ENCODE data around the gene ATF7IP2. TPM values are rescaled to one million over a fixed set of nuclear protein-coding genes. Genes with fewer than 3 reads are reported as not detected.
A peak's percentile ranks its signal among the peaks of the same experiment; 100 is the strongest.
"Not testable (repeated sequence)": the region's sequence is repeated elsewhere in the genome, so short reads cannot be mapped to it uniquely, and the experiment has no call there.

The ATF7IP2 gene
- total RNA-seq, 2 donors from 2014 or later: 25.7 to 29.3 TPM

- H3K4me1 Mint-ChIP-seq (ENCODE audit: low read depth): peaks cover 57% of the 10 kb centered on the region
Measured at GRCh38 chr16:10390330-10390729, 4.5 kb downstream of the ATF7IP2 start.

GRCh38 chr16:10390867-10391266 is 5.0 kb downstream of the ATF7IP2 start:
- Mint-ChIP-seq H3K36me3 (ENCODE audit: insufficient read depth in 2 of 2) (peaks cover 13 to 20% of the 10 kb centered on the region in 2 donors), H3K27me3 (ENCODE audit: low read depth) (no peaks in the 10 kb centered on the region), H3K9me3 (no peaks in the 10 kb centered on the region), H3K4me3 (no peak overlapping the region), H3K27ac (peak overlapping the region; percentile 55), H3K4me1 (ENCODE audit: low read depth) (peaks cover 62% of the 10 kb centered on the region)
- DNase-seq (no peak), ATAC-seq (replicated peaks in 1 of 2) (no peak)

More at GRCh38 chr16:10390330-10390729, 4.5 kb downstream of the ATF7IP2 start:
- no peaks in the 10 kb centered on the region for H3K27me3 Mint-ChIP-seq (ENCODE audit: low read depth)
- ATAC-seq (replicated peaks in 1 of 2) (no peak), DNase-seq (no peak)
- H3K4me3 Mint-ChIP-seq: no peak overlapping the region
- peak overlapping the region; percentile 55 for H3K27ac Mint-ChIP-seq
- peaks cover 15 to 21% of the 10 kb centered on the region in 2 donors for H3K36me3 Mint-ChIP-seq (ENCODE audit: insufficient read depth in 2 of 2)
- H3K9me3 Mint-ChIP-seq: no peaks in the 10 kb centered on the region

GRCh38 chr16:10391339-10391738 is 5.5 kb downstream of the ATF7IP2 start:
- Mint-ChIP-seq H3K4me3 (no peak overlapping the region), H3K9me3 (no peaks in the 10 kb centered on the region), H3K4me1 (ENCODE audit: low read depth) (peaks cover 62% of the 10 kb centered on the region), H3K36me3 (ENCODE audit: insufficient read depth in 2 of 2) (peaks cover 10 to 20% of the 10 kb centered on the region in 2 donors), H3K27me3 (ENCODE audit: low read depth) (no peaks in the 10 kb centered on the region), H3K27ac (no peak overlapping the region)
- ATAC-seq (replicated peaks in 1 of 2) (no peak), DNase-seq (no peak)

GRCh38 chr16:10402975-10403374 is 17.1 kb downstream of the ATF7IP2 start:
- Mint-ChIP-seq H3K4me1 (ENCODE audit: low read depth) (peaks cover 12% of the 10 kb centered on the region), H3K36me3 (ENCODE audit: insufficient read depth in 2 of 2) (peaks cover 33 to 52% of the 10 kb centered on the region in 2 donors), H3K4me3 (no peak overlapping the region), H3K9me3 (peaks cover 14 to 20% of the 10 kb centered on the region in 2 donors), H3K27ac (no peak overlapping the region), H3K27me3 (ENCODE audit: low read depth) (no peaks in the 10 kb centered on the region)
- no peak for DNase-seq
- ATAC-seq (replicated peaks in 1 of 2): no peak

GRCh38 chr16:10405386-10405939 is 19.6 kb downstream of the ATF7IP2 start:
- ATAC-seq (replicated peaks in 1 of 2): no peak
- no peak overlapping the region for H3K4me3 Mint-ChIP-seq
- peaks cover 23 to 32% of the 10 kb centered on the region in 2 donors for H3K9me3 Mint-ChIP-seq
- no peak overlapping the region for H3K27ac Mint-ChIP-seq
- no peaks in the 10 kb centered on the region for H3K27me3 Mint-ChIP-seq (ENCODE audit: low read depth)
- H3K36me3 Mint-ChIP-seq (ENCODE audit: insufficient read depth in 2 of 2): peaks cover 47 to 68% of the 10 kb centered on the region in 2 donors
- DNase-seq: no peak
- H3K4me1 Mint-ChIP-seq (ENCODE audit: low read depth): peaks cover 5% of the 10 kb centered on the region

- no peak overlapping the region for H3K4me3 Mint-ChIP-seq
- peaks cover 51 to 69% of the 10 kb centered on the region in 2 donors for H3K36me3 Mint-ChIP-seq (ENCODE audit: insufficient read depth in 2 of 2)
- no peaks in the 10 kb centered on the region for H3K27me3 Mint-ChIP-seq (ENCODE audit: low read depth)
- no peak for DNase-seq
- peaks cover 22 to 38% of the 10 kb centered on the region in 2 donors for H3K9me3 Mint-ChIP-seq
- no peak overlapping the region for H3K27ac Mint-ChIP-seq
- no peak for ATAC-seq (replicated peaks in 1 of 2)
- H3K4me1 Mint-ChIP-seq (ENCODE audit: low read depth): peaks cover 4% of the 10 kb centered on the region
Measured at GRCh38 chr16:10408824-10409381, 23.0 kb downstream of the ATF7IP2 start.

GRCh38 chr16:10409713-10410112 is 23.9 kb downstream of the ATF7IP2 start:
- H3K9me3 Mint-ChIP-seq: peaks cover 27 to 43% of the 10 kb centered on the region in 2 donors
- H3K4me3 Mint-ChIP-seq; H3K27me3 Mint-ChIP-seq (ENCODE audit: low read depth); ATAC-seq (replicated peaks in 1 of 2); DNase-seq; H3K4me1 Mint-ChIP-seq (ENCODE audit: low read depth); H3K27ac Mint-ChIP-seq: not testable (repeated sequence)
- peaks cover 55 to 72% of the 10 kb centered on the region in 2 donors for H3K36me3 Mint-ChIP-seq (ENCODE audit: insufficient read depth in 2 of 2)

- no peak overlapping the region for H3K4me3 Mint-ChIP-seq
- peaks cover 30 to 45% of the 10 kb centered on the region in 2 donors for H3K9me3 Mint-ChIP-seq
- peaks cover 59 to 78% of the 10 kb centered on the region in 2 donors for H3K36me3 Mint-ChIP-seq (ENCODE audit: insufficient read depth in 2 of 2)
- no peak for DNase-seq
- H3K27ac Mint-ChIP-seq: no peak overlapping the region
- peaks cover 4% of the 10 kb centered on the region for H3K4me1 Mint-ChIP-seq (ENCODE audit: low read depth)
- ATAC-seq (replicated peaks in 1 of 2): no peak
- no peaks in the 10 kb centered on the region for H3K27me3 Mint-ChIP-seq (ENCODE audit: low read depth)
Measured at GRCh38 chr16:10410469-10410868, 24.6 kb downstream of the ATF7IP2 start.

- peaks cover 4% of the 10 kb centered on the region for H3K4me1 Mint-ChIP-seq (ENCODE audit: low read depth)
- no peaks in the 10 kb centered on the region for H3K27me3 Mint-ChIP-seq (ENCODE audit: low read depth)
- H3K27ac Mint-ChIP-seq: no peak overlapping the region
- ATAC-seq (replicated peaks in 1 of 2) (no peak), DNase-seq (no peak)
- H3K36me3 Mint-ChIP-seq (ENCODE audit: insufficient read depth in 2 of 2): peaks cover 64 to 84% of the 10 kb centered on the region in 2 donors
- peaks cover 36 to 46% of the 10 kb centered on the region in 2 donors for H3K9me3 Mint-ChIP-seq
- H3K4me3 Mint-ChIP-seq: no peak overlapping the region
Measured at GRCh38 chr16:10412935-10413601, 27.2 kb downstream of the ATF7IP2 start.

GRCh38 chr16:10418204-10418603 is 32.3 kb downstream of the ATF7IP2 start:
- H3K4me3 Mint-ChIP-seq; ATAC-seq (replicated peaks in 1 of 2); H3K27ac Mint-ChIP-seq; DNase-seq; H3K27me3 Mint-ChIP-seq (ENCODE audit: low read depth); H3K4me1 Mint-ChIP-seq (ENCODE audit: low read depth): not testable (repeated sequence)
- peaks cover 29% of the 10 kb centered on the region in 2 donors for H3K9me3 Mint-ChIP-seq
- H3K36me3 Mint-ChIP-seq (ENCODE audit: insufficient read depth in 2 of 2): peaks cover 48 to 54% of the 10 kb centered on the region in 2 donors

GRCh38 chr16:10419701-10420100 is 33.8 kb downstream of the ATF7IP2 start:
- Mint-ChIP-seq H3K36me3 (ENCODE audit: insufficient read depth in 2 of 2) (peaks cover 41 to 42% of the 10 kb centered on the region in 2 donors), H3K4me3 (no peak overlapping the region), H3K9me3 (peaks cover 20 to 21% of the 10 kb centered on the region in 2 donors), H3K27ac (no peak overlapping the region), H3K27me3 (ENCODE audit: low read depth) (no peaks in the 10 kb centered on the region), H3K4me1 (ENCODE audit: low read depth) (no peaks in the 10 kb centered on the region)
- no peak for DNase-seq
- ATAC-seq (replicated peaks in 1 of 2): no peak

- H3K9me3 Mint-ChIP-seq: peaks cover 11% of the 10 kb centered on the region in 2 donors
- peaks cover 24 to 28% of the 10 kb centered on the region in 2 donors for H3K36me3 Mint-ChIP-seq (ENCODE audit: insufficient read depth in 2 of 2)
- no peaks in the 10 kb centered on the region for H3K4me1 Mint-ChIP-seq (ENCODE audit: low read depth)
- no peak overlapping the region for H3K27ac Mint-ChIP-seq
- H3K4me3 Mint-ChIP-seq: no peak overlapping the region
- ATAC-seq (replicated peaks in 1 of 2): no peak
- H3K27me3 Mint-ChIP-seq (ENCODE audit: low read depth): no peaks in the 10 kb centered on the region
- DNase-seq: no peak
Measured at GRCh38 chr16:10421596-10421995, 35.7 kb downstream of the ATF7IP2 start.

- no peaks in the 10 kb centered on the region for H3K4me1 Mint-ChIP-seq (ENCODE audit: low read depth)
- no peaks in the 10 kb centered on the region for H3K9me3 Mint-ChIP-seq
- ATAC-seq (replicated peaks in 1 of 2): no peak
Measured at GRCh38 chr16:10428433-10429168, 42.7 kb downstream of the ATF7IP2 start.

More at GRCh38 chr16:10428433-10429168, 42.7 kb downstream of the ATF7IP2 start:
- no peak for DNase-seq
- H3K36me3 Mint-ChIP-seq (ENCODE audit: insufficient read depth in 2 of 2): peaks cover 4 to 18% of the 10 kb centered on the region in 2 donors
- H3K4me3 Mint-ChIP-seq: no peak overlapping the region
- no peak overlapping the region for H3K27ac Mint-ChIP-seq
- no peaks in the 10 kb centered on the region for H3K27me3 Mint-ChIP-seq (ENCODE audit: low read depth)
